HG03108 (cell line): ENCODE data around the gene CALHM4.
"Not testable (repeated sequence)": the region's sequence is repeated elsewhere in the genome, so short reads cannot be mapped to it uniquely, and the experiment has no call there.

Source experiments
- ATAC-seq: cut with Tn5 transposase; IDR thresholded peaks from one replicate; pipeline ENCODE4 v1.9.1; 2021; ENCODE audit warnings: moderate library complexity; ENCODE audit not compliant: unreplicated experiment

Gene CALHM4

DNA sequence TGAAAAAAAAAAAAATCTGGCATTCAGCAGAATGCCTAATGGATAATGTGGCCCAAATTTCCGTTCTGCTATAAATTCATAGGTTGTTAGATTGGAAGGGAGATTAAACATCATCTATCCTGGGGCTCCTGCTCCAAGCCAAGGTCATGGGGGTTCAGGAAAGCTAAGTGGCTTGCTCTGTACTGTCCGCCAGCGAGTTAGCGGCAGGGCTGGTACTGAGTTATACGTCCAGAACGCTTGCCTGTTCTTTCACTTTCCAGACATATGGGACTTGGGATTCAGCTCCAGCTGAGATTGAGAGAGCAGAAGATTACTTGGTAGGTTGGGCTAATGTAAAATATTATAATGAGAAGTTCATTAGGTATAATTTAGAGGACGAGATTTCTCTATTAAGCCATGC lies 18.6 kb downstream of the CALHM4 start:
- ATAC-seq: no peak

DNA sequence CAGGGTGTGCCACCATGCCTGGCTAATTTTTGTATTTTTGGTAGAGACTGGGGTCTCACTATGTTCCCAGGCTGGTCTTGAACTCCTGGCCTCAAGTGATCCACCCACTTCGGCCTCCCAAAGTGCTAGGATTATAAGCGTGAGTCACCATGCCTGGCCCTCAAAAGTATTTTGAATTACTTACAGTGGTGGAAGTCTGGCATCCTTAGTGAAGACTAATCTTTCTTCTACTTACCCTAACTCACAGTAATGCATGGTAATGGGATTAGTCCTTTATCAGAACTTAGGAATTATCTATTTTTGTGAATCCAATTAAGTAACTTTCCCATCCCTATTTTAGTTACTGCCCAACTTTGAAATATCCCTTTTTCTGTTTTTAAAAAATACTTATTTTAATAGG lies 21.7 kb downstream of the CALHM4 start:
- ATAC-seq: no peak

DNA sequence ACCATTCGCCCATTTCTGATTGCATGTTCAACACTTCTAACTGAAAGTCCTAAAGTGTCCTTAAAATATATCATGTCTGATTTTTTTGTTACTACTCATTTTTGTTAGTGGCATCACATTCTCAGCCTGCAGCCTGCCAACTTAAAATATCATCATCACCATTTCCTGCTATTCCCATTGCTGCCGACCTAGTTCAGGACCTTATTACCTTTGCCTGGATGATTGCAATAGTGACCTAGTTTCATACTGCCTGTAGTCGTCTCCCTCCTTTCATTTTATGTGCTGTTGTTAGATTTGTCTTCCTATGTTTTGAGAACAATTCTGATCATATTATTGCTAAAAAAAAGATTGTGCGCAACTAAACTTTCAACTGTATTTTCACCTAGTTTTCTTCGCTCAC lies 23.9 kb downstream of the CALHM4 start:
- no peak for ATAC-seq

DNA sequence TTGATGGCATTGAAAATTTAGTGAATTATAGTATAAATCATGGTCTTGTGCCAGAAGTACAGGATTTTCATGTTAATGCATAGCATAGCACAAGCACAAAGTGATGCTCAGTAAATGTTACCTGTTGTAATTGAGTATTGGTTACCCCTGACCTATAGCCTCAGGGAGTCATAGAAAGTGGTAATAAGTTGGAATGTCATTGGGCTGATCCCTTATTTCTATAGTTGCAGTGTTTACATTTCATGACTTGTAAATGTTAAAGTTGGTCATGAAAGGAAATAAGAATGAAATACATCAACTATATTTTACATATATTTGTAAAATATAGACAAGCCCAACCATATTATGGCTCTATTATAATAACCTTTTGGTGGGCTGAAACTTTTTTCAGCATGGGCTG lies 24.8 kb downstream of the CALHM4 start:
- no peak for ATAC-seq

DNA sequence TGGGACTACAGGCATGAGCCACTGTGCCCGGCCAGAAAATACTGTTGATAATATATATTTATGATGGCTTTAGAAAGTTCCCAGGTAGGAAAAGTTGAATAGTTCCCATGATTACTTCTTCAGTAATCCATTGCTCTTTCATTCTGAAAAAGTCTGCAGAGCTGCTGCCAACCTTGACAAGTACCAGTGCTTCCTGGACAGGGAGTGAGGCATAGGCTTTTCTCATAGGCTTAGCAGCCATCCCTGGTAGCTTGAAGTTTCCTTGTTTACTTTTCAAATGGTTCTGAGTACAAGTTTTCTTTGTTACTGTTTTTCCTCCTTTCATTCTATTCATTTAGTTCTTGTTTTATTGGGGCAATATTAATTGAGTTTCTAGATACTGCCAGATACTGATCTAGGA lies 25.6 kb downstream of the CALHM4 start:
- no peak for ATAC-seq

DNA sequence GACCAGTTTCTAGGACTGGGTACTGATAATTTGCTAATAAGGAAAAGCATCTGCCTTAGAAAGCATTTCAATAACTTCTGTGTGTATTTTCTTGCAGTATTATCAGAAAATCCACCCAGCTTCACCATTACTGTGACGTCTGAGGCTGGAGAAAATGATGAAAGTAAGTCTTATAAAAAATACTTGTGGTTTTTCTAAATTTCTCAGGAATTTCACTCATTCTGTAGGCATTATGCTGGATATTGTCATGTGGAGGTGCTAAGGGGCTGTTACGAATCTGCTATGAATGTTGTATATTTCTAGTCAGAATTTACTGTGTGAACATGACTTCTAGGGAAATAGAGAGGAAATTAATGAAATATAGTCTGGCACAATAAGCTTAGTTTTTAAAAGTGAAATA lies 26.6 kb downstream of the CALHM4 start:
- no peak for ATAC-seq

DNA sequence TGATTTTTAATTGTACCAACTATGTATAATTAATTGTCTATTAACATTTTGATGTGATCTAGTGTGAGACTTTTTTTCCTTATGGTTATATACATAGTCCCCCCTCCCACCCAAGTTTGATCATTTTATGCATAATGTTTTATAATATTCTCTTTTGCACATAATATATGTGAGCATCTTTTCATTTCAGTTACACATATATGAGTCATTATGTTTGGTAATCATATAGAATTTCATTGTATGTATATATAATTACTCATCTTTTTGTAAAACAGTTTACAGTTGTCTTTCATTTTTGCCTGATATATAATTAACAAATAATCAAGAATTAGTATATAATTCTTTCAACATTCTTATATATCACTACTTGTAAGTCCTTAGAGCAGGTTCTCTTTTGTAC lies 32.7 kb downstream of the CALHM4 start:
- ATAC-seq: no peak

DNA sequence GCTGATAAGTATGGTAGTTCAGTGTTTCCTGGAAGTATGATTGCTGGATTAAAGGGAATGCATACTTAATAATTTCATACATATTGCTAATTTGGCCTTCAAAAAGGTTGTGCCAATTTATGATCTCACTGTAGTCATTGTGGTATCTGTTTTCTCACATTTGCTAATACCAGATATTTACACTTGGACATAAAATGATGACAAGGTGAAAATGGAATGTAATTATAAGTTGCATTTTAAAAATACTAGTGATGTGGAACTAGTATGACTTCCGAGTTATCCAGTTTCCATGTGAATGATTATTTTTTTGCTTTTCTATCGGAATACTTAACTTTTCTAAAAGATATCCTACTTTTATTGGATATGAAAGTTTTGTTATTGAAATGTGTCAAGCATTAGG lies 33.2 kb downstream of the CALHM4 start:
- no peak for ATAC-seq

DNA sequence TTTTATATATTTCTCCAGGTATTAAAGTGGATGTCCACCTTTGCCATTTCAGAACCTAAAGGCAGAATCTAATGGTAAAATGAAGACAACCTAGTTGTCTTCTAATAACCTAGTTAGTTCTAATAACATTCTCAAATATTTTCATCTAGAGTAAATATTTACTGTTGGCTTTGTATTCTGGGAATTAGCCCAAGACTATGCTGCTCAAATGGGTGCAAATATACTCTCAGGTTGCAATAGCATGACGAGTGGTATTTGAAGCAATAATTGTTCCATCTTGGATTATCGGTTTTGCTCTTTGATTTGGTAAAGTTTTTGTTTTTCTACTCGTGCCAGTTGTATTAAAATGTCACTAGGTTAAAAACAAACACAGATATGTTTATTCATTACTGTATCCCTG lies 41.7 kb downstream of the CALHM4 start:
- ATAC-seq: no peak

DNA sequence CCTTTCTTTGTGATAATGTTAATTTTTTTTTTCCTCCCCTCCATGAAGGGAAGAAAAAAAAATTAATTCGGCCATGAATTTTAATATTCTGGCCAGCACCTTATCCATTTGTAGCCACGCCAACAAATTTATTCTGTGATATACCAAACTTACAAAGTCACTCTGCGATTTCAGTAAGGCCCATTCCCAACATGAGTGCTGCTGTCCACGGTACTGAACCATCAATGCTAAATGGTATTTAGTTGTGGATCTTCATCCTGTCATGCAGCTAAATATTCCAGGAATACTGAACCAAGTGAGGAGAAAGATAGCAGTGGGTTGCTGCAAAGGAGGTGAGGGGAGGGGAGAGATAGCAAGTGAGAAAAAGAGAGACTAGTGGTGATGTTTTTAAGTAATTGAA lies 43.3 kb downstream of the CALHM4 start:
- no peak for ATAC-seq

DNA sequence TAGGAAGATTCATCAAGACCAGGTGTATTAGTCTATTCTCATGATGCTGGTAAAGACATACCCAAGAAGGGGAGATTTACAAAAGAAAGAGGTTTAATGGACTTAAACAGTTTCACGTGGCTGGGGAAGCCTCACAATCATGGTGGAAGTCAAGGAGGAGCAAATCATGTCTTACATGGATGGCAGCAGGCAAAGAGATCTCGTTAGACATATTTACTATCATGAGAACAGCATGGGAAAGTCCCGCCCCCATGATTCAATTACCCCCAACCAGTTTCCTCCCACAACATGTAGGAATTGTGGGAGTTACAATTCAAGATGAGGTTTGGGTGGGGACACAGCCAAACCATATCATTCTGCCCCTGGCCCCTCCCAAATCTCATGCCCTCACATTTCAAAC lies 50.4 kb downstream of the CALHM4 start:
- not testable (repeated sequence) for ATAC-seq

DNA sequence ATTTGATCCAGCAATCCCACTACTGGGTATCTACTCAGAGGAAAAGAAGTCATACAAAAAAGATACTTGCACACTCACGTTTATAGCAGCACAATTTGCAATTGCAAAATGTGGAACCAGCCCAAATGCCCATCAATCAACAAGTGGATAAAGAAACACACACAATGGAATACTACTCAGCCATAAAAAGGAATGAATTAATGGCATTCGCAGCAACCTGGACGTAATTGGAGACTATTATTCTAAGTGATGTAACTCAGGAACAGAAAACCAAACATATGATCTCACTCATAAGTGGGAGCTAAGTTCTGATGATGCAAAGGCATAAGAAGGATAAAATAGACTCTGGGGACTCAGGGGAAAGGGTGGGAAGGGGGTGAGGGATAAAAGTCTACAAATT lies 51.3 kb downstream of the CALHM4 start:
- not testable (repeated sequence) for ATAC-seq

DNA sequence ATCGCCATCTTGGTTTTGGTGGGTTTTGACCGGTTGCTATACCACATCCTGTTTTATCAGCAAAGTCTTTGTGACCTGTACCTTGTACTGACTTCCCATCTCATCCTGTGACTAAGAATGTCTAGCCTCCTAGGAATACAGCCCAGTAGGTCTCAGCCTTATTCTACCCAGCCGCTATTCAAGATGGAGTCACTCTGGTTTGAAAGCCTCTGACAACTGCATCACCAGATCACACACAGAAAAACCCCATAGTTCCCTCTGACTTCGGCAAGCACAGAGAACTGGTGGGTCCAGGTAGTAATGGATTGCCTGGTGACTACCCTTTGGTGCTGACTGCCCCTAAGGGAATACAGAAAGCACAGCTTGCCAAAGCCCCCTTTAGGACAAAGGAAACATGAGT lies 52.4 kb downstream of the CALHM4 start:
- ATAC-seq: no peak
